Stimulated activated naive CD4-positive, alpha-beta T cell treated with Interleukin-2 at 50 U/mL for 16 hours (primary cell): Measurements from ENCODE around the gene RNF13.
"Not testable (repeated sequence)": the region's sequence is repeated elsewhere in the genome, so short reads cannot be mapped to it uniquely, and the experiment has no call there.

ENCODE experiments used
- DNase-seq: peaks from one replicate; lab custom pipeline; 2025; lab: John Stamatoyannopoulos, UW

RNF13 gene

GRCh38 chr3:149839896-149840295 lies 26.9 kb downstream of the RNF13 start:
- DNase-seq = no peak

GRCh38 chr3:149843502-149843901 lies 30.5 kb downstream of the RNF13 start:
- DNase-seq = no peak

- DNase-seq = no peak
Measured at GRCh38 chr3:149844091-149844490, 31.1 kb downstream of the RNF13 start.

- no peak for DNase-seq
Measured at GRCh38 chr3:149845570-149846244, 32.7 kb downstream of the RNF13 start.

GRCh38 chr3:149848238-149848637 lies 35.2 kb downstream of the RNF13 start:
- DNase-seq = no peak

- no peak for DNase-seq
Measured at GRCh38 chr3:149848688-149849087, 35.7 kb downstream of the RNF13 start.

- DNase-seq = no peak
Measured at GRCh38 chr3:149850787-149851584, 38.0 kb downstream of the RNF13 start.

GRCh38 chr3:149858911-149859310 lies 45.9 kb downstream of the RNF13 start:
- DNase-seq = no peak

- DNase-seq = no peak
Measured at GRCh38 chr3:149860881-149861280, 47.9 kb downstream of the RNF13 start.

- DNase-seq = no peak
Measured at GRCh38 chr3:149867563-149867962, 54.5 kb downstream of the RNF13 start.

- DNase-seq = no peak
Measured at GRCh38 chr3:149871855-149872254, 58.8 kb downstream of the RNF13 start.

- DNase-seq = no peak
Measured at GRCh38 chr3:149872589-149872988, 59.6 kb downstream of the RNF13 start.

GRCh38 chr3:149877668-149878067 lies 64.7 kb downstream of the RNF13 start:
- DNase-seq = no peak

- DNase-seq = no peak
Measured at GRCh38 chr3:149879872-149880271, 66.9 kb downstream of the RNF13 start.

- no peak for DNase-seq
Measured at GRCh38 chr3:149881879-149882278, 68.9 kb downstream of the RNF13 start.

- no peak for DNase-seq
Measured at GRCh38 chr3:149883134-149883533, 70.1 kb downstream of the RNF13 start.

GRCh38 chr3:149883860-149884259 lies 70.8 kb downstream of the RNF13 start:
- not testable (repeated sequence) for DNase-seq

- not testable (repeated sequence) for DNase-seq
Measured at GRCh38 chr3:149884848-149885247, 71.8 kb downstream of the RNF13 start.

GRCh38 chr3:149886957-149887356 lies 73.9 kb downstream of the RNF13 start:
- DNase-seq = no peak

- no peak for DNase-seq
Measured at GRCh38 chr3:149891621-149892020, 78.6 kb downstream of the RNF13 start.

GRCh38 chr3:149892371-149892770 lies 79.4 kb downstream of the RNF13 start:
- DNase-seq = no peak

GRCh38 chr3:149894205-149894604 lies 81.2 kb downstream of the RNF13 start:
- DNase-seq = no peak

- DNase-seq = no peak
Measured at GRCh38 chr3:149895339-149895738, 82.3 kb downstream of the RNF13 start.

GRCh38 chr3:149895769-149896168 lies 82.8 kb downstream of the RNF13 start:
- no peak for DNase-seq
